Testis (tissue), 2 donors: ENCODE results near the gene IL15RA.

ENCODE experiments used
- CTCF ChIP-seq, 3 experiments: fragments of 450-650 bp in 2 of 3; fragments of 200-600 bp in 1 of 3; sonication (generic) in 1 of 3; IDR thresholded peaks; one replicate each; pipeline ENCODE4 v1.5.1; 2016 to 2019; ENCODE audit warnings: antibody characterized with exemption in 3 of 3, mild to moderate bottlenecking in 2 of 3, moderate library complexity in 1 of 3
- POLR2A ChIP-seq: fragments of 450-650 bp; IDR thresholded peaks from one replicate; pipeline ENCODE4 v1.6.1; 2017; ENCODE audit warnings: antibody characterized with exemption, mild to moderate bottlenecking, moderate library complexity

- no peak for TF ChIP-seq CTCF (IDR thresholded peaks at IDR 0.05)
- no peak for TF ChIP-seq POLR2A
These were observed 17.7 kb downstream of the IL15RA start for GRCh38 chr10:5959581-5960069.
